Mesothelial cell of epicardium (in vitro differentiated cells): ENCODE data around the gene HDDC3. TPM values are rescaled to one million over a fixed set of nuclear protein-coding genes. Genes with fewer than 3 reads are reported as not detected.

Experiments used
- DNase-seq, 2 experiments: peaks; one replicate each; pipeline ENCODE4 v3.0.0; 2021; ENCODE audit warnings: low spot score in 2 of 2; ENCODE audit not compliant: unreplicated experiment in 2 of 2
- H3K27ac Mint-ChIP-seq: 2 replicates; pipeline ENCODE4 v1.8.0; 2021; ENCODE audit warnings: mixed read lengths
- H3K27me3 Mint-ChIP-seq: 2 replicates; pipeline ENCODE4 v1.8.0; 2021; ENCODE audit warnings: low read depth, mixed read lengths
- H3K36me3 Mint-ChIP-seq: 2 replicates; pipeline ENCODE4 v1.8.0; 2021; ENCODE audit warnings: mixed read lengths
- H3K4me1 Mint-ChIP-seq: 2 replicates; pipeline ENCODE4 v1.8.0; 2021; ENCODE audit warnings: mixed read lengths
- H3K4me3 Mint-ChIP-seq: 2 replicates; pipeline ENCODE4 v1.8.0; 2021; ENCODE audit warnings: mild to moderate bottlenecking, moderate library complexity, mixed read lengths
- H3K9me3 Mint-ChIP-seq: 2 replicates; pipeline ENCODE4 v1.8.0; 2021; ENCODE audit warnings: mixed read lengths
- CTCF ChIP-seq: fragments of 200-600 bp; sonication (generic); IDR thresholded peaks from one replicate; pipeline ENCODE4 v1.5.0; 2021; ENCODE audit warnings: antibody characterized with exemption; ENCODE audit not compliant: unreplicated experiment
- total RNA-seq: library from RNA; stranded (reverse); gene quantifications from 3 replicates; pipeline ENCODE4 v1.2.1, GENCODE V29; 2021

HDDC3 gene
- total RNA-seq, 1 donor from 2014 or later = 11.9 TPM

- H3K4me1 Mint-ChIP-seq = no peaks in the 10 kb centered on the region
These were observed 36.7 kb downstream of the HDDC3 start for GRCh38 chr15:90895571-90896117.

GRCh38 chr15:90893175-90894090, 38.9 kb downstream of the HDDC3 start:
- Mint-ChIP-seq H3K36me3 (peaks cover 21% of the 10 kb centered on the region), H3K4me3 (no peak overlapping the region), H3K9me3 (no peaks in the 10 kb centered on the region), H3K27ac (no peak overlapping the region), H3K27me3 (no peaks in the 10 kb centered on the region), H3K4me1 (no peaks in the 10 kb centered on the region)
- no peak for TF ChIP-seq CTCF
- no peak for DNase-seq

More at GRCh38 chr15:90895571-90896117, 36.7 kb downstream of the HDDC3 start:
- Mint-ChIP-seq H3K27me3 (no peaks in the 10 kb centered on the region), H3K36me3 (peaks cover 21% of the 10 kb centered on the region), H3K9me3 (no peaks in the 10 kb centered on the region), H3K4me3 (no peak overlapping the region), H3K27ac (no peak overlapping the region)
- DNase-seq = no peak
- TF ChIP-seq CTCF = no peak

- no peak for TF ChIP-seq CTCF
- Mint-ChIP-seq H3K27me3 (no peaks in the 10 kb centered on the region), H3K4me3 (no peak overlapping the region), H3K9me3 (no peaks in the 10 kb centered on the region), H3K36me3 (peaks cover 23% of the 10 kb centered on the region), H3K27ac (peak overlapping the region; percentile 25), H3K4me1 (no peaks in the 10 kb centered on the region)
- DNase-seq = no peak
These were observed 39.7 kb downstream of the HDDC3 start for GRCh38 chr15:90892498-90893174.

GRCh38 chr15:90892023-90892422, 40.3 kb downstream of the HDDC3 start:
- Mint-ChIP-seq H3K36me3 (peaks cover 25% of the 10 kb centered on the region), H3K27me3 (no peaks in the 10 kb centered on the region), H3K4me1 (no peaks in the 10 kb centered on the region), H3K4me3 (no peak overlapping the region), H3K27ac (no peak overlapping the region), H3K9me3 (no peaks in the 10 kb centered on the region)
- no peak for TF ChIP-seq CTCF
- DNase-seq = no peak

- no peak for DNase-seq
- Mint-ChIP-seq H3K4me3 (no peak overlapping the region), H3K27me3 (no peaks in the 10 kb centered on the region), H3K36me3 (peaks cover 21% of the 10 kb centered on the region), H3K27ac (no peak overlapping the region), H3K4me1 (peaks cover under 1% of the 10 kb centered on the region), H3K9me3 (no peaks in the 10 kb centered on the region)
- no peak for TF ChIP-seq CTCF
These were observed 40.9 kb downstream of the HDDC3 start for GRCh38 chr15:90891346-90891949.
